Measurements from ENCODE around the gene ATG7.

Gene ATG7

DNA sequence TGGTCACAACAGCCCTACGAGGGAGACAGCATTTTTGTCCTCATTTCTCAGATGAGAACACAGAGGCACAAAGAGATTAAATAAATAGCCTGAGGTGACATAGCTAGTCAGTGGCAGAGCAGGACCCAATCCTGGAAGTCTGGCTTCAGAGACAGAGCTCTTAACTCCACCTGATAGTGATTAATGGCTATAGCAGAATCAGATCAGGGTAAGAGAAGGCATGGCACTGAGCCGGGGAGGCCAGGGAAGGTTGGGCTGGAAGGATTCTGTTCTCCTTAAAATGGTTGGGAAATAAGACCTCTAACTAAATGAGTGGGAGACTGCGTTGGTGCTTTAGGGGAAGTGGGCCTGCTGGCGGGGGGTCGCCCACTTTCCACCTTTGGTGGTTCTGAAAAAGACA is 267.0 kb downstream of the ATG7 start:
- DNase-seq (ENCODE audit: low read depth), result no peak

DNA sequence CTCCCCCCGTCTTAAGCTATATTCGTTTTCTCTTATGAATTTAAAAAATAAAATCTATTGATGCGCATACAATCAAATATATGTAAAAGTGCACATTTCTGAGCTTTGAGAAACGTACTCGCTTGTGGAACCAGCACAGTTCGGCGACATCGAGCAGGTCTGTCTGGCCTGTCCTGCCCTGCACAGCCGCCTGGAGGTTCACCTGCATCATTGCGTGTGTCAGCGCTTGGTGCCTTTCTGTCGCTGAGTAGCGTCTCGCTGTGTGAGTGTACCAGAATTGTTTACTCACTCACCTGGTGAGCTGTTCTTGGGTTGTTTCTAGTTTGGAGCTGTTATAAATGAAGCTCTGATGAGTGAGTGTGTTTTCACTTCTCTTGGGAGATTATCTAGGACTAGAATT is 267.5 kb downstream of the ATG7 start:
- DNase-seq (ENCODE audit: low read depth), result no peak

GRCh38 chr3:11541321-11542303 is 269.4 kb downstream of the ATG7 start:
- no peak for DNase-seq (ENCODE audit: low read depth)

DNA sequence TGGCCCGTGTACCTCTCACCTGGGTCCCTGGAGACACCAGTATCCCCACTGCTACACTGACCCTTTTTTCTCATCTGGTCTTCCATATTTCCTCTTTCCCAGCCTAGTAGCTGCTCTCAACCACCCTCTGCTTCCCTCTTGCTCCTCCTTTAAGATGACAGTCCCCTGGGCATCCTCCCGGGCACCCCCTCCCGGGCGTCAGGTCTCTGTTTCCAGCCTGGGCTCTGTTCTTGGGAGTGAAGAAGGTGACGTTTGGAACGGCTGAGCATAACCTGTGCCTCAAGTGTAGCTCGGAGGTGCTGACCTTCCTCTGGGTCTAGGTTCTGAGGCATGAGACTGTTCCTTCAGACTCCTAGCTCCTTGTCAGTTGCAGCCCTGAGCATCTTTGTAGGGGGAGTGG is 270.4 kb downstream of the ATG7 start:
- no peak for DNase-seq (ENCODE audit: low read depth)

DNA sequence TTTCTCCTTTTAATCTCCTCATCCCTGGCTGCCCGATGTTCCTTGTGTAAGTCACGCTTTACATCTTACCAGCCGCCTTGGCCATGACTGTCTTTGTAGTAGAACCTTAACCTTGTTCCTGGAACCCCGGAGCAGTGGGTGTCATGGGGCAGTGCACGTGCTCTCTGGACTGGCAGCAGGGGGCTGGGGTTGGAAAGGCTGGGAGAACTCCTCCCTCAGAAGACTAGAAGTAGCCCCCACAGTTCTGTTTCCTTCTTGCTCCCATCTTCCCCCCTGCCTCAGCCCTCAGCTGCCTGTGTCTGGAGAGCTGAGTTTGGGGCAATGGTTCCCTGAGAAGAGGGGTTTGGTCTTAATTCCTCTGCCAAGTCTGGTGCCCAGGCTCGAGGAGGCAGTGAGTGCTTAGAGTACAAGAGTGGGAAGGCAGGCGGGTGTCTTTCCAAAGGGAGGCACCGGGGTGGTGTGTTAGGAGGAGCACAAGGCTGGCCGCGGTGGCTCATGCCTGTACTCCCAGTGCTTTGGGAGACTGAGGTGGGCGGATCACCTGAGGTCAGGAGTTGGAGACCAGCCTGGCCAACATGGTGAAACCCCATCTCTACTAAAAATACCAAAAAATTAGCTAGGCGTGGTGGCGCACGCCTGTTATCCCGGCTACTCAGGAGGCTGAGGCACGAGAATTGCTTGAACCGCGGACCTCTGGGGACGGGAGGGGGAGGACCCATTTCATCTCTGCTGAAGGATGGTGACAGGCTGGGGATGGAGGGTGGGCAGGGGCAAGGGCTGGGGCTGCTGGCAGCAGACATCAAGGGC is 271.1 kb downstream of the ATG7 start:
- no peak for DNase-seq (ENCODE audit: low read depth)

DNA sequence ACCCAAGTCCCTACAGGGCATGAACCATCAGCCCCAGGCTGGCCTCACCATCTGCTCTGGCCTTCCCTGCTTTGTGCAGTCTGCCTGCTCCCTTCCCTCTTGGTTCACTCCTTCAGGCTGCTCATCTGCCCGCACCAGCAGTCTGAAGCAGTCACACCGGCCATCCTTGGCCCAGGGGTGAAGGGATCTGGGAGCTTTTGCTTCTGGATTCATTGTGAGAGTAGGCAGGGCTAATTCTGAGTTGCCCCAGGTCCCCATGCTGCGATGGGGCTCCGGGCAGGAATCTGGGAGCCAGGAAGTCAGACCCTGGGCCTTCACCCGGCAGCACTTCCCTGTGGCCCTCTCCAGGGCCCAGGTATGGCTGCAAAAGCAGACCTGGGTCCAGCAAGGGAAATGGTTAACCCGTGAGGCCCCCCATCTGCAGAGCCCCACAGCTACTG is 271.8 kb downstream of the ATG7 start:
- no peak for DNase-seq (ENCODE audit: low read depth)

GRCh38 chr3:11544412-11545181 is 272.4 kb downstream of the ATG7 start:
- DNase-seq (ENCODE audit: low read depth), result no peak

DNA sequence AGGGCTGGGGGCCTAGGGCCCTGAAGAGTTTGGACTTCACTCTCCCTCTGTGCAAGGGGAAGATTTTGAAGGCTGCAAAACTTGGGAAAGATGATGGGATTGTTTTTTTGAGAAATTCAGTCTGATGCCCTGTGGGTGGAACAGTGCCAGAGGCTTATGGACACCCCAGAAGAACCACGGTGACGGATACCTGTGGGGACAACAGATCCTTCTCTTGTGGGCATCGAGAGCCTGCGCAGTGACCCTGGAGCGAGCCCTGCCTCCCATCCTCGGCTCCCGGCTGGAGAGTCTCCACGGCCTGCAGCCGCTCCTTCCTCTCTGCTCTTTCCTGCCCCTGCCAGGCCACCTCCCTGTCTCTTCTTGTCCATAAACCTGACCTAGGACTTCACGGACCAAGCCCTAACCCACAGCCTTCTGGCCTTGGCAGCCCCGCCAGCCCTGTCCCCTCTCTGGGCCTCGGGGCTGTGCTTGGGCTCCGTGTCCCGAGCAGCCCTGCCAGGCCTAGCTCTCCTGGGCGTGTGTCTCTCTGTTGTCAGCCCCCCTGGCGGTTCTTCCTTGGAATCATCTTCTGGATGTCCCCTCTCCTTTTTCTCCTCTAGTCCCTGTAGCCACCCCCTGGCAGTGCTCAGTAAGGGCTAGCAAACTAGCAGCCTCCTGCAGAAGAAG is 273.1 kb downstream of the ATG7 start:
- DNase-seq (ENCODE audit: low read depth), result no peak

GRCh38 chr3:11546657-11547302 is 274.6 kb downstream of the ATG7 start:
- DNase-seq (ENCODE audit: low read depth), result no peak

- no peak for DNase-seq (ENCODE audit: low read depth)
These were observed 275.3 kb downstream of the ATG7 start for GRCh38 chr3:11547498-11547897.

DNA sequence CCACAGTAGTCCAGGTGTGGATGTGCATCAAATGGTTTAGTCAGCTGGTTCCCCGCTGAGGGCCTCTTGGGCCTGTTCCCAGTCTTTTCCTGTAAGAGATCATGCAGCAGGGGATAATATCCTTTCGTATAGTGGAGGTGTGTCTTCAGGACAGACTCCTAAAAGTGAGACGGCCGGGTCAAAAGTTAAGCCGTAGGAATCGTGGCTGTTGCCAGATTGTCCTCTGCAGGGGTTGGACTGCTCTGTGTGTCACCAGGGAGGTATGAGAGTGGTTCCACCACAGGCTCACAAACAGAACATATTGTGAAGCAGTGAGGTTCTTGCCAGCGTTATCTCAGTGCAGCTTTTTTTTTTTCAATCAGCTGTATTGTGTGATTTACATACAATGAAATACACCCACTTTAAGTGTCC is 276.5 kb downstream of the ATG7 start:
- DNase-seq (ENCODE audit: low read depth), result no peak

- DNase-seq (ENCODE audit: low read depth), result no peak
These were observed 277.5 kb downstream of the ATG7 start for GRCh38 chr3:11549580-11550140.

DNA sequence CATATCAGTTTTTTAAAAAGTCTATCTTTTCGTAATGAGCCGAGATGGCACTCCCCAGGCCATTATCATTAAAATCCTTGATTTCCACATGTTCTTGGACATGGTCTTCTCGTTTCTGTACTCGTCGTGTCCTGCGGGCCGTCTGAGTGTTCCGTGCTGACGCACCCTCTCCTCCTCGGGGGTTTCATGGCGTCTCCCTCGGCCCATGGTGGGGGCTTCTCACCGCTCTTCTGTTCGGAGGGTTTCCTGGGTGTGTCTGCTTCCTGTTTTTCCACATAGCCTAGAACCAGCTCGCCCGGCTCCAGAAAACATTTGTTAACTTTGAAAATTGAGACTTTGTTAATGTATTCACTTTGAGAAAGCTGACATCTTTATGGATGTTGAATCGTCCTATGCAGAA is 278.8 kb downstream of the ATG7 start:
- no peak for DNase-seq (ENCODE audit: low read depth)

GRCh38 chr3:11552289-11553264 is 280.4 kb downstream of the ATG7 start:
- DNase-seq (ENCODE audit: low read depth), result no peak

DNA sequence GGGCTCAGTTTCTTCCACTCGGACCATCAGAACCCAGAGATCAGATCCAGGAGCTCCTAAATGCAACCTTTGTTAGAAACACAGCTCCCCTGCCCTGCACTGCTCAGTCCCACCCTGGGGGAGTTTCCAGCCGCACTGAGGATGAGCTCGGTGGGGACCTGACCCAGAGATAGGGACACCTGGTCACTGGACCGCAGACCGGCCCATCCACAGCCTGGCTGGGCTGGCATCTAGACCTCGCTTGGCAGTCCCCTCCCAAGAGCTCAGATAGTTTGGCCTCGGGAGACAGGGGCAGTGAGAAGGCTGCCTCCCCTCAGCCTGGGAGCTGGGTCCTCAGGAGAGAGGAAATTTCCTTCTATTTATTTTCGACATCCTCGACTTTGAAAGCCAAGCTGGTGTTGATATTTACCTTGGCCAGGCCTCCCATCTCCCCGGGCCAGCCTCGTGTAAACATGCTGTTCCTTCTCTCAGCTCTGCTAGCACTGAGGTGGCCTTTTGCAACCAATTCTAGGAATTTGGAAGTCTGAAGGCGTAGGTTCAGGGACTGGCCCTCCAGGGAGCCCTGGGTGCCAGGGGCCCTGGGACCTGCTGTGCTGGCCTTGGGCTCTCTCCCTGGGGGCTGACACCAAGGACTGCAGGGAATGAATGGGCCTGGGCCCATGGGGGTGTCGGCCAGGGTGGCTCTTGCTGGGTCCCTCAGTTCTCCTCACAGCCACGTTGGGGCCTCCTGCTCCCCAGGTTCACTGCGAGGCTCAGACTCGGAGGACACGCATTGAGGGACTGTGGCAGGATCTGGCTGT is 281.4 kb downstream of the ATG7 start:
- DNase-seq (ENCODE audit: low read depth), result no peak

DNA sequence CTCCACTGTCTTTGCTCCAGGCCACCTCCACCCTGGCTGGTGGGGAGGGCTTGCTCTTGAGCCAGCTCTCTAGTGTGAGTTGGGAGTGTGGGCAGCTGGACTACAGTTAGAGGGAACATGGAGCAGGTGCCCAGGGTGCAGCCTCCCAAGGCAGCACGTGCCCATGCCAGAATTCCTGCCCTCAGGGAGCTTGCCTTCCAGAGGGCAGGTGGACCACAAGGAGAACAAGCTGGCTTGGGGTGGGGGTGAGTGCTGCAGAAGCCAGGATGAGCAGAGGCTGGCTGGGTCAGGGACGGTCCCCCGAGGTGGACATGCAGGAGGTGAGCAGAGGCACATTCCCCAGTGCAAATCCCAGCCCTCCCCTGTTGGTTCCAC is 282.0 kb downstream of the ATG7 start:
- no peak for DNase-seq (ENCODE audit: low read depth)

GRCh38 chr3:11554666-11555065 is 282.5 kb downstream of the ATG7 start:
- no peak for DNase-seq (ENCODE audit: low read depth)

GRCh38 chr3:11555211-11555782 is 283.1 kb downstream of the ATG7 start:
- DNase-seq (ENCODE audit: low read depth), result no peak
